Panc1 (cell line): ENCODE measurements around the gene PACSIN1. TPM values are rescaled to one million over a fixed set of nuclear protein-coding genes. Genes with fewer than 3 reads are reported as not detected.

ENCODE experiments used
- ATAC-seq: fragments of 200-7000 bp; cut with Tn5 transposase; 2 replicates; pipeline ENCODE4 v1.9.1; 2020; ENCODE audit warnings: mild to moderate bottlenecking, moderate library complexity
- BruUV-seq: library from RNA; stranded (reverse); fragments of 400-500 nt; replicated peaks from 2 replicates; lab custom pipeline; 2021; lab: Mats Ljungman, UMichigan
- CTCF ChIA-PET: fragments of 300-600 bp; sonication (Branson Sonifier 250); formaldehyde crosslinking; loops from one replicate; lab custom pipeline; 2022; ENCODE audit warnings: antibody characterized with exemption; lab: Charles Lee
- POLR2A ChIA-PET: fragments of 300-600 bp; sonication (Branson Sonifier 250); formaldehyde crosslinking; loops from one replicate; lab custom pipeline; 2022; ENCODE audit warnings: antibody characterized with exemption; lab: Charles Lee
- DNase-seq: peaks from one replicate; pipeline ENCODE4 v3.0.0-alpha.2; 2010; ENCODE audit warnings: low read depth, low spot score
- H3K27ac ChIP-seq: 2 replicates; pipeline ENCODE4 v1.5.1; 2011; ENCODE audit warnings: mild to moderate bottlenecking, low read length, inconsistent platforms
- H3K27me3 ChIP-seq: fragments of 200-500 bp; sonication (Bioruptor generic); 2 replicates; pipeline ENCODE4 v1.6.0; 2014; ENCODE audit warnings: low read length, inconsistent platforms; ENCODE audit not compliant: control insufficient read depth, insufficient read depth
- H3K36me3 ChIP-seq: fragments of 200-500 bp; sonication (Bioruptor generic); 2 replicates; pipeline ENCODE4 v1.5.1; 2014; ENCODE audit warnings: inconsistent platforms, mild to moderate bottlenecking, low read length, moderate library complexity; ENCODE audit not compliant: control insufficient read depth, insufficient read depth
- H3K4me1 ChIP-seq: 2 replicates; pipeline ENCODE4 v1.5.1; 2011; ENCODE audit warnings: inconsistent platforms, mild to moderate bottlenecking, low read length, moderate library complexity; ENCODE audit not compliant: control insufficient read depth, insufficient read depth
- H3K4me3 ChIP-seq, 2 experiments: 2 replicates each; pipeline ENCODE4 v1.5.1; 2011 to 2012; ENCODE audit warnings: low read depth in 2 of 2, low read length in 2 of 2, mild to moderate bottlenecking in 2 of 2, inconsistent platforms in 1 of 2, moderate library complexity in 1 of 2
- H3K9me3 ChIP-seq: fragments of 200-500 bp; sonication (Bioruptor generic); 2 replicates; pipeline ENCODE4 v1.5.1; 2014; ENCODE audit warnings: low read depth, mild to moderate bottlenecking, inconsistent platforms, low read length, moderate library complexity; ENCODE audit not compliant: control insufficient read depth, insufficient read depth
- CTCF ChIP-seq: fragments of 450-650 bp; IDR thresholded peaks from 2 replicates; pipeline ENCODE4 v1.5.1; 2017; ENCODE audit warnings: mild to moderate bottlenecking
- POLR2AphosphoS5 ChIP-seq: IDR thresholded peaks from 2 replicates; pipeline ENCODE4 v1.6.1; 2012; ENCODE audit warnings: mild to moderate bottlenecking, low read depth, low read length, moderate library complexity
- REST ChIP-seq, 2 experiments: IDR thresholded peaks; 2 replicates each; pipeline ENCODE4 v1.6.1; 2011 to 2012; ENCODE audit warnings: low read depth in 2 of 2, control low read depth in 1 of 2, low read length in 1 of 2, mild to moderate bottlenecking in 1 of 2, moderate library complexity in 1 of 2; ENCODE audit not compliant: insufficient read depth in 1 of 2
- SIN3A ChIP-seq: IDR thresholded peaks from 2 replicates; pipeline ENCODE4 v1.6.1; 2012; ENCODE audit warnings: low read depth, mild to moderate bottlenecking, low read length, moderate library complexity, borderline replicate concordance; ENCODE audit not compliant: insufficient read depth
- TCF7L2 ChIP-seq: IDR thresholded peaks from 2 replicates; pipeline ENCODE4 v1.6.1; 2011; ENCODE audit warnings: mild to moderate bottlenecking, low read depth, low read length, inconsistent platforms
- in situ Hi-C: cut with HindIII; loops from 2 replicates; pipeline ENCODE4 v1.10.0; 2016; ENCODE audit warnings: low sequenced_read_pairs, low pct_unique_long_range_greater_than_20kb
- intact Hi-C: fragments of 100-400 bp; cut with micrococcal nuclease; formaldehyde crosslinking; loops from one replicate; pipeline ENCODE4 v1.10.0; 2022; ENCODE audit not compliant: unreplicated experiment
- total RNA-seq: library from RNA; stranded (reverse); gene quantifications from one replicate; pipeline ENCODE4 v1.2.1, GENCODE V29; 2021; ENCODE audit not compliant: unreplicated experiment

PACSIN1 gene
- total RNA-seq, 1 experiment from 2014 or later, result 0.18 TPM

- no peak overlapping the region for H3K27ac ChIP-seq
- ATAC-seq, result no peak
- in situ Hi-C loops, result no loop called here
- intact Hi-C loops, result no loop called here
- H3K27me3 ChIP-seq, result no peaks in the 10 kb centered on the region
- H3K36me3 ChIP-seq, result no peaks in the 10 kb centered on the region
- ChIA-PET POLR2A (interaction anchor here (0.6 kb wide), 1 partner anchor 85 kb away, joined by 6 read pairs; no protein-coding TSS in a partner anchor), CTCF (interaction anchor here (0.6 kb wide), 1 partner anchor 148 kb away, joined by 3 read pairs; no protein-coding TSS in a partner anchor)
- no peaks in the 10 kb centered on the region for H3K4me1 ChIP-seq
- TF ChIP-seq POLR2AphosphoS5, result no peak
- TF ChIP-seq SIN3A, result no peak
- no peak for TF ChIP-seq TCF7L2
- no peak for TF ChIP-seq REST (IDR thresholded peaks at IDR 0.05; ENCODE audit: insufficient read depth in 1 of 2, low read depth in 2 of 2, low read length in 1 of 2)
- TF ChIP-seq CTCF, result no peak
- no peaks in the 10 kb centered on the region for H3K9me3 ChIP-seq
- no TSS peak for BruUV-seq
- DNase-seq, result no peak
- H3K4me3 ChIP-seq, result no peak overlapping the region
Measured at GRCh38 chr6:34493344-34493743, 27.5 kb downstream of the PACSIN1 start.

GRCh38 chr6:34494973-34495372 is 29.1 kb downstream of the PACSIN1 start:
- no TSS peak for BruUV-seq
- no peak overlapping the region for H3K27ac ChIP-seq
- POLR2A ChIA-PET, result no interaction called here
- no peak for TF ChIP-seq CTCF
- TF ChIP-seq POLR2AphosphoS5, result no peak
- TF ChIP-seq SIN3A, result no peak
- no peak for TF ChIP-seq REST (IDR thresholded peaks at IDR 0.05; ENCODE audit: insufficient read depth in 1 of 2, low read depth in 2 of 2, low read length in 1 of 2)
- TF ChIP-seq TCF7L2, result no peak
- intact Hi-C loops (no loop called here), in situ Hi-C loops (no loop called here)
- CTCF ChIA-PET, result no interaction called here
- no peak for ATAC-seq
- DNase-seq, result no peak
- H3K4me1 ChIP-seq, result no peaks in the 10 kb centered on the region
- H3K4me3 ChIP-seq, result no peak overlapping the region
- no peaks in the 10 kb centered on the region for H3K27me3 ChIP-seq
- H3K9me3 ChIP-seq, result no peaks in the 10 kb centered on the region
- H3K36me3 ChIP-seq, result no peaks in the 10 kb centered on the region
